Gastrocnemius medialis (tissue), 4 donors: ENCODE measurements around the gene PPP1R16B. TPM values are rescaled to one million over a fixed set of nuclear protein-coding genes. Genes with fewer than 3 reads are reported as not detected.

ENCODE experiments used
- ATAC-seq, 2 donors: fragments of 150-250 bp; one replicate each; pipeline ENCODE4 v1.9.1; 2016
- DNase-seq, 2 donors: peaks; one replicate each; pipeline ENCODE4 v3.0.0-alpha.2; 2019
- H3K27ac ChIP-seq, 4 donors: fragments of 200-600 bp; sonication (generic); 1 replicate in 1 of 4; 2 replicates in 3 of 4; pipeline ENCODE4 v1.5.1; 2016 to 2018; ENCODE audit warnings: mild to moderate bottlenecking in 2 of 4, moderate library complexity in 1 of 4
- H3K27me3 ChIP-seq, 3 donors: fragments of 200-600 bp; sonication (generic) in 2 of 3; 1 replicate in 1 of 3; 2 replicates in 2 of 3; pipeline versions ENCODE4 v1.5.1 to v1.6.0; 2016 to 2019; ENCODE audit warnings: mild to moderate bottlenecking in 1 of 3, moderate library complexity in 1 of 3
- H3K36me3 ChIP-seq, 2 donors: fragments of 200-600 bp; sonication (generic) in 1 of 2; one replicate each; pipeline ENCODE4 v1.5.1; 2017 to 2018
- H3K4me1 ChIP-seq, 2 donors: fragments of 200-600 bp; sonication (generic) in 1 of 2; one replicate each; pipeline ENCODE4 v1.5.1; 2016 to 2017; ENCODE audit warnings: mild to moderate bottlenecking in 2 of 2
- H3K4me3 ChIP-seq, 4 donors: fragments of 200-600 bp; sonication (generic) in 3 of 4; 1 replicate in 1 of 4; 2 replicates in 3 of 4; pipeline ENCODE4 v1.5.1; 2016 to 2019; ENCODE audit warnings: mild to moderate bottlenecking in 2 of 4
- H3K9me3 ChIP-seq, 3 donors: fragments of 200-600 bp; sonication (generic) in 2 of 3; 1 replicate in 1 of 3; 2 replicates in 2 of 3; pipeline ENCODE4 v1.5.1; 2016 to 2019
- POLR2A ChIP-seq, 2 donors: fragments of 450-650 bp; IDR thresholded peaks; one replicate each; pipeline ENCODE4 v1.6.1; 2017; ENCODE audit warnings: antibody characterized with exemption in 2 of 2, mild to moderate bottlenecking in 2 of 2, moderate library complexity in 2 of 2
- in situ Hi-C, 4 donors: fragments of 200-750 bp; cut with MboI; loops; one replicate each; pipeline versions ENCODE4 v1.15.0 to v1.8.0; 2017; ENCODE audit warnings: low sequenced_read_pairs in 4 of 4
- intact Hi-C: fragments of 100-400 bp; cut with DNase I; formaldehyde crosslinking; loops from one replicate; pipeline ENCODE4 v1.15.1; 2023; ENCODE audit warnings: low total_unique reads
- total RNA-seq, 4 donors: library from RNA; depleted of rRNA; stranded (reverse); fragments of >200 nt; gene quantifications; one replicate each; pipeline versions ENCODE4 v1.1.0 to v1.2.3, GENCODE V29; 2016
- TF ChIP-seq, protein P1 (sequence below), 5 experiments: fragments of 450-650 bp in 3 of 5; fragments of 200-600 bp in 2 of 5; sonication (generic) in 2 of 5; IDR thresholded peaks in 4 of 5; conservative IDR thresholded peaks in 1 of 5; 1 replicate in 4 of 5; 2 replicates in 1 of 5; pipeline ENCODE4 v1.5.1; 2016 to 2019; ENCODE audit warnings: antibody characterized with exemption in 5 of 5, mild to moderate bottlenecking in 3 of 5, moderate library complexity in 3 of 5

Gene PPP1R16B
- total RNA-seq, 4 donors from 2014 or later: 0.16 to 2.4 (median 0.59) TPM

- H3K36me3 ChIP-seq: no peaks in the 10 kb centered on the region
- no peak overlapping the region for H3K4me3 ChIP-seq
- ATAC-seq (no peak), DNase-seq (no peak)
- H3K9me3 ChIP-seq: no peaks in the 10 kb centered on the region
- no peak overlapping the region for H3K27ac ChIP-seq
- in situ Hi-C loops: no loop called here
- intact Hi-C loops: no loop called here
- no peaks in the 10 kb centered on the region for H3K27me3 ChIP-seq
- H3K4me1 ChIP-seq: no peaks in the 10 kb centered on the region
- TF ChIP-seq, protein P1, sequence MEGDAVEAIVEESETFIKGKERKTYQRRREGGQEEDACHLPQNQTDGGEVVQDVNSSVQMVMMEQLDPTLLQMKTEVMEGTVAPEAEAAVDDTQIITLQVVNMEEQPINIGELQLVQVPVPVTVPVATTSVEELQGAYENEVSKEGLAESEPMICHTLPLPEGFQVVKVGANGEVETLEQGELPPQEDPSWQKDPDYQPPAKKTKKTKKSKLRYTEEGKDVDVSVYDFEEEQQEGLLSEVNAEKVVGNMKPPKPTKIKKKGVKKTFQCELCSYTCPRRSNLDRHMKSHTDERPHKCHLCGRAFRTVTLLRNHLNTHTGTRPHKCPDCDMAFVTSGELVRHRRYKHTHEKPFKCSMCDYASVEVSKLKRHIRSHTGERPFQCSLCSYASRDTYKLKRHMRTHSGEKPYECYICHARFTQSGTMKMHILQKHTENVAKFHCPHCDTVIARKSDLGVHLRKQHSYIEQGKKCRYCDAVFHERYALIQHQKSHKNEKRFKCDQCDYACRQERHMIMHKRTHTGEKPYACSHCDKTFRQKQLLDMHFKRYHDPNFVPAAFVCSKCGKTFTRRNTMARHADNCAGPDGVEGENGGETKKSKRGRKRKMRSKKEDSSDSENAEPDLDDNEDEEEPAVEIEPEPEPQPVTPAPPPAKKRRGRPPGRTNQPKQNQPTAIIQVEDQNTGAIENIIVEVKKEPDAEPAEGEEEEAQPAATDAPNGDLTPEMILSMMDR (IDR thresholded peaks at IDR 0.05 in 4 of 5, conservative IDR thresholded peaks at IDR 0.05 in 1 of 5): no peak
- no peak for TF ChIP-seq POLR2A (IDR thresholded peaks at IDR 0.05)
Observed at GRCh38 chr20:38937000-38937399, 131.5 kb downstream of the PPP1R16B start.

DNA sequence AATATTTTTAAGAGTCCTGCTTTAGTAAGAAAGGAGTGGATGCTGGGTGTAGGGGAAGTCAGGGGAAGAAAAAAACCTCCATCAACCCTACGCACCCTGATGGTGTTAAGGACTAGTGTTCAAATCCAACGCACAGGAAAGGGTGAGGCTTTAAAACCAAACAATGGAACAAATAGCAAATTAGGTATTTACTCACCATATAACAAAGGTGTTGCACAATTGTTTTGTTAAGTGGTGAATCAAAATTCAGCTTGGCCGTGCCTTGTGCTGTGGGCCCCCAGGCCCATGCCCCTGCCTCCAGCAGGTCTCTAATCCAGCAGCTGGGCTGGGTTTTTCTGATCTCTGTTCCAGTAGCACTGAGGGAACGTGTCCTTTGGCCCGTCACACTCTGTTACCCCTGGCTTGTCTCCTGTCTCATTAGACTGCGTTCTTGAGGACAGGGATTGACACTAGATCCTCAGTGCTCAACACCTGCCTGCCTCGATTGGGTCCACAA is 132.5 kb downstream of the PPP1R16B start:
- no peaks in the 10 kb centered on the region for H3K9me3 ChIP-seq
- intact Hi-C loops: no loop called here
- TF ChIP-seq, protein P1 (IDR thresholded peaks at IDR 0.05 in 4 of 5, conservative IDR thresholded peaks at IDR 0.05 in 1 of 5): no peak
- no peak for TF ChIP-seq POLR2A (IDR thresholded peaks at IDR 0.05)
- ATAC-seq (no peak), DNase-seq (no peak)
- no peaks in the 10 kb centered on the region for H3K27me3 ChIP-seq
- no peaks in the 10 kb centered on the region for H3K36me3 ChIP-seq
- H3K4me1 ChIP-seq: no peaks in the 10 kb centered on the region
- no peak overlapping the region for H3K27ac ChIP-seq
- H3K4me3 ChIP-seq: no peak overlapping the region
- in situ Hi-C loops: no loop called here

GRCh38 chr20:38939686-38940085 is 134.2 kb downstream of the PPP1R16B start:
- intact Hi-C loops: no loop called here
- Histone ChIP-seq H3K4me3 (no peak overlapping the region), H3K36me3 (no peaks in the 10 kb centered on the region), H3K4me1 (no peaks in the 10 kb centered on the region), H3K9me3 (no peaks in the 10 kb centered on the region), H3K27ac (no peak overlapping the region), H3K27me3 (no peaks in the 10 kb centered on the region)
- ATAC-seq (no peak), DNase-seq (no peak)
- in situ Hi-C loops: no loop called here
- no peak for TF ChIP-seq POLR2A (IDR thresholded peaks at IDR 0.05)
- TF ChIP-seq, protein P1 (IDR thresholded peaks at IDR 0.05 in 4 of 5, conservative IDR thresholded peaks at IDR 0.05 in 1 of 5): no peak

GRCh38 chr20:38940644-38941043 is 135.1 kb downstream of the PPP1R16B start:
- DNase-seq (no peak), ATAC-seq (no peak)
- no peaks in the 10 kb centered on the region for H3K36me3 ChIP-seq
- H3K4me1 ChIP-seq: no peaks in the 10 kb centered on the region
- no peaks in the 10 kb centered on the region for H3K9me3 ChIP-seq
- intact Hi-C loops (no loop called here), in situ Hi-C loops (no loop called here)
- H3K27me3 ChIP-seq: no peaks in the 10 kb centered on the region
- TF ChIP-seq POLR2A (IDR thresholded peaks at IDR 0.05): no peak
- H3K4me3 ChIP-seq: no peak overlapping the region
- H3K27ac ChIP-seq: no peak overlapping the region

- no peak for ATAC-seq
Observed at GRCh38 chr20:38941726-38942389, 136.4 kb downstream of the PPP1R16B start.

More at GRCh38 chr20:38941726-38942389, 136.4 kb downstream of the PPP1R16B start:
- no peak overlapping the region for H3K27ac ChIP-seq
- H3K36me3 ChIP-seq: no peaks in the 10 kb centered on the region
- H3K9me3 ChIP-seq: no peaks in the 10 kb centered on the region
- intact Hi-C loops: no loop called here
- DNase-seq: no peak
- no peak overlapping the region for H3K4me3 ChIP-seq
- no peaks in the 10 kb centered on the region for H3K27me3 ChIP-seq
- in situ Hi-C loops: no loop called here
- TF ChIP-seq, protein P1 (IDR thresholded peaks at IDR 0.05 in 4 of 5, conservative IDR thresholded peaks at IDR 0.05 in 1 of 5): no peak
- no peak for TF ChIP-seq POLR2A (IDR thresholded peaks at IDR 0.05)
- H3K4me1 ChIP-seq: no peaks in the 10 kb centered on the region
